ENCODE data around the gene CTNNBIP1.

DNA sequence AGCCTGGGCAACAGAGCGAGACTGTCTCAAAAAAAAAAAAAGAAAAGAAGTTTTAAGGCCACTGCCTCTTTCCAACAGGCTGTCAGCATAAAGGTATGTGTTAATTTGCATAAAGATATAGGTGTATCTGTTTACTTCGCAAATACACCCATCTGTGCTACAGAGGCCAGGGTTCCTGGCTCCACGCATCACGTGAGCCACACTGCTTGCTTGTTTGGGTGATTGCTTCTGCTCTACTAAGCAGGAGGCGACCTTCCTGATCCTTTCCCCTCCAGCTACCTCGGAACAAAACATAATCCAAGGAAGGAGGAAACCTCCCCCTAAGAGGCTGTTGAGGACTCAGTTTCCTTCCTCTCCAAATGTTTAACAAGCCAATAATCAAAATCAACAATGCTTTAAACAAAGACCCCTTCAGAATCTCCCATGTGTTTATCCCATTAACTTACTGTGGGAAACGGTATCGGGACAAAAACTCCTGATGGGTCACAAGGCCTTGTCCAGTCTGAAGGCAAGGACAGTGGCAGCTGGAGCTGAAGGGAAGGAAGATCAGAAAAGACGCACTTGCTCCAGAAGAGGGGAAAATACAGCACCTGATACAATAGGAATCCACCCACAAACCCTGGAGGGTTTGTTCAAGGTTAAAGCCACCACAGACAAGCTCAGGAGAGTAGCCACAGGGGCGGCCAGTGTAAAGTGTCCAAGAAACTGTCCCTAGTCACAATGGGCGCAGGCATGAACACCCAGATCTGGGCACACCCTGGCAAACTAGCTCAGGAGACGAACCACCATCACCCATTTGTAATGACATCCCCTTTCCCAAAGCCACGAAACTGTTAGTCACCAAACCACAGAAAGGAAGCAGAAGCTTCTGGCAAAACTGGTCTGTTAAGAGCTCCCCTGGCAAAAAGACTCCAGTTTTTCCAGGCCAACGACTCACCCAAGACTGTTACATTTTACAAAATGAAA lies 17.2 kb downstream of the CTNNBIP1 start:
- TF ChIP-seq CEBPB (IDR thresholded peaks at IDR 0.05) (no peak), RAD21 (IDR thresholded peaks at IDR 0.05; ENCODE audit: low read depth) (no peak), YY1 (IDR thresholded peaks at IDR 0.05; ENCODE audit: low read depth) (no peak), REST (IDR thresholded peaks at IDR 0.05; ENCODE audit: low read depth) (no peak), USF1 (IDR thresholded peaks at IDR 0.05) (peak; percentile 82), TEAD4 (IDR thresholded peaks at IDR 0.05) (no peak), TAF1 (IDR thresholded peaks at IDR 0.05; ENCODE audit: low read depth) (no peak), EGR1 (IDR thresholded peaks at IDR 0.05) (no peak), EP300 (IDR thresholded peaks at IDR 0.05; ENCODE audit: borderline replicate concordance) (no peak), FOXM1 (IDR thresholded peaks at IDR 0.05; ENCODE audit: borderline replicate concordance, low read depth) (no peak), CREB1 (IDR thresholded peaks at IDR 0.05; ENCODE audit: low read depth) (no peak), ZBTB7A (IDR thresholded peaks at IDR 0.05; ENCODE audit: low read depth) (no peak)
